Natural killer cell (primary cell): ENCODE measurements around the gene GRHL3. TPM values are rescaled to one million over a fixed set of nuclear protein-coding genes. Genes with fewer than 3 reads are reported as not detected.

Experiments
- ATAC-seq, 3 donors: fragments of 150-1000 bp in 2 of 3; fragments of 200-7000 bp in 1 of 3; cut with Tn5 transposase; 1 replicate in 1 of 3; 2 replicates in 2 of 3; pipeline ENCODE4 v1.10.0; 2021; ENCODE audit warnings: mild to moderate bottlenecking in 2 of 3, moderate library complexity in 2 of 3
- DNase-seq, 2 donors: peaks; one replicate each; pipeline versions ENCODE4 v3.0.0 to v3.0.0-alpha.2; 2013 to 2021; ENCODE audit warnings: mixed read lengths in 1 of 2
- H3K27ac ChIP-seq: one replicate; pipeline ENCODE4 v1.5.1; 2013; ENCODE audit warnings: mild to moderate bottlenecking, low read length
- H3K27me3 ChIP-seq: one replicate; pipeline ENCODE4 v1.6.1; 2013; ENCODE audit warnings: low read length; ENCODE audit not compliant: control insufficient read depth, insufficient read depth
- H3K36me3 ChIP-seq: one replicate; pipeline ENCODE4 v1.6.1; 2013; ENCODE audit warnings: low read length; ENCODE audit not compliant: control insufficient read depth, insufficient read depth
- H3K4me1 ChIP-seq: one replicate; pipeline ENCODE4 v1.6.1; 2013; ENCODE audit warnings: low read length; ENCODE audit not compliant: control insufficient read depth, insufficient read depth
- H3K4me3 ChIP-seq: one replicate; pipeline ENCODE4 v1.5.1; 2013; ENCODE audit warnings: low read length
- H3K9me3 ChIP-seq: one replicate; pipeline ENCODE4 v1.6.1; 2013; ENCODE audit warnings: low read length; ENCODE audit not compliant: control insufficient read depth, insufficient read depth
- H3K27ac Mint-ChIP-seq, 2 donors: one replicate each; pipeline ENCODE4 v1.8.0; 2022; ENCODE audit warnings: mild to moderate bottlenecking in 2 of 2, mixed read lengths in 2 of 2, moderate library complexity in 1 of 2
- H3K27me3 Mint-ChIP-seq, 2 donors: one replicate each; pipeline ENCODE4 v1.8.0; 2022; ENCODE audit warnings: low read depth in 2 of 2, mixed read lengths in 2 of 2
- H3K36me3 Mint-ChIP-seq: one replicate; pipeline ENCODE4 v1.8.0; 2022; ENCODE audit warnings: mixed read lengths
- H3K4me1 Mint-ChIP-seq, 2 donors: one replicate each; pipeline ENCODE4 v1.8.0; 2022; ENCODE audit warnings: mixed read lengths in 2 of 2
- H3K4me3 Mint-ChIP-seq: one replicate; pipeline ENCODE4 v1.8.0; 2022; ENCODE audit warnings: mild to moderate bottlenecking, moderate library complexity, mixed read lengths
- H3K9me3 Mint-ChIP-seq, 2 donors: one replicate each; pipeline ENCODE4 v1.8.0; 2022; ENCODE audit warnings: mixed read lengths in 2 of 2
- CTCF ChIP-seq: fragments of 200-600 bp; IDR thresholded peaks from one replicate; pipeline ENCODE4 v1.8.0; 2022; ENCODE audit warnings: antibody characterized with exemption
- WGBS: methylation state at CpG from one replicate; pipeline ENCODE4 v1.1.7; 2013; ENCODE audit warnings: missing lambda C conversion rate; ENCODE audit not compliant: insufficient coverage; 5-methylcytosine and 5-hydroxymethylcytosine counted together
- intact Hi-C: fragments of 100-400 bp; cut with micrococcal nuclease; formaldehyde crosslinking; loops from one replicate; pipeline ENCODE4 v1.14.2; 2022
- total RNA-seq, 4 donors: library from RNA; stranded (reverse); fragments of 120-200 nt in 1 of 4; gene quantifications; one replicate each; pipeline versions ENCODE4 v1.2.3 to v1.2.4, GENCODE V29; 2013 to 2022

The GRHL3 gene
- total RNA-seq, 3 donors from 2014 or later (not counting 1 experiment from before 2014, with no cell fraction given): not detected

GRCh38 chr1:24309762-24310485 is 9.2 kb upstream of the GRHL3 start:
- H3K9me3 Mint-ChIP-seq: no peaks in the 10 kb centered on the region
- Histone ChIP-seq H3K27ac (no peak overlapping the region), H3K27me3 (peaks cover 8% of the 10 kb centered on the region), H3K4me3 (no peak overlapping the region), H3K9me3 (no peaks in the 10 kb centered on the region), H3K36me3 (no peaks in the 10 kb centered on the region), H3K4me1 (no peaks in the 10 kb centered on the region)
- no peak overlapping the region for H3K4me3 Mint-ChIP-seq
- intact Hi-C loops: no loop called here
- ATAC-seq: no peak
- H3K4me1 Mint-ChIP-seq: no peaks in the 10 kb centered on the region
- no peaks in the 10 kb centered on the region for H3K36me3 Mint-ChIP-seq
- 91% methylated on average over 3 of the region's 4 CpGs for WGBS
- no peak for DNase-seq
- peaks cover 20 to 21% of the 10 kb centered on the region in 2 donors for H3K27me3 Mint-ChIP-seq
- TF ChIP-seq CTCF: no peak
- H3K27ac Mint-ChIP-seq: no peak overlapping the region

GRCh38 chr1:24311234-24311633 is 7.9 kb upstream of the GRHL3 start:
- Mint-ChIP-seq H3K9me3 (no peaks in the 10 kb centered on the region), H3K27me3 (peaks cover 19 to 21% of the 10 kb centered on the region in 2 donors), H3K4me3 (no peak overlapping the region), H3K4me1 (no peaks in the 10 kb centered on the region), H3K27ac (no peak overlapping the region), H3K36me3 (no peaks in the 10 kb centered on the region)
- no peak overlapping the region for H3K27ac ChIP-seq
- no peak for ATAC-seq
- 89% methylated on average over 3 of the region's 3 CpGs for whole genome bisulfite sequencing
- no peaks in the 10 kb centered on the region for H3K4me1 ChIP-seq
- no peak for DNase-seq
- intact Hi-C loops: no loop called here
- TF ChIP-seq CTCF: no peak
- H3K36me3 ChIP-seq: no peaks in the 10 kb centered on the region
- H3K27me3 ChIP-seq: peaks cover 12% of the 10 kb centered on the region
- no peaks in the 10 kb centered on the region for H3K9me3 ChIP-seq
- no peak overlapping the region for H3K4me3 ChIP-seq

- ATAC-seq (no peak), DNase-seq (no peak)
- Mint-ChIP-seq H3K9me3 (no peaks in the 10 kb centered on the region), H3K36me3 (no peaks in the 10 kb centered on the region), H3K4me3 (no peak overlapping the region), H3K27me3 (peaks cover 20 to 24% of the 10 kb centered on the region in 2 donors), H3K4me1 (no peaks in the 10 kb centered on the region), H3K27ac (no peak overlapping the region)
- Histone ChIP-seq H3K9me3 (no peaks in the 10 kb centered on the region), H3K4me3 (no peak overlapping the region), H3K4me1 (no peaks in the 10 kb centered on the region), H3K27me3 (peaks cover 11% of the 10 kb centered on the region), H3K36me3 (no peaks in the 10 kb centered on the region), H3K27ac (no peak overlapping the region)
- intact Hi-C loops: no loop called here
- no peak for TF ChIP-seq CTCF
- WGBS: 100% methylated on average over 1 of the region's 1 CpG
These were observed 7.4 kb upstream of the GRHL3 start for GRCh38 chr1:24311741-24312140.

- WGBS: 90% methylated on average over 5 of the region's 6 CpGs
- DNase-seq: no peak
These were observed 3.8 kb upstream of the GRHL3 start for GRCh38 chr1:24315391-24315790.

More at GRCh38 chr1:24315391-24315790, 3.8 kb upstream of the GRHL3 start:
- H3K9me3 ChIP-seq: no peaks in the 10 kb centered on the region
- H3K4me1 ChIP-seq: peaks cover 16% of the 10 kb centered on the region
- peaks cover 48% of the 10 kb centered on the region for H3K27me3 ChIP-seq
- H3K27ac ChIP-seq: no peak overlapping the region
- Mint-ChIP-seq H3K4me3 (no peak overlapping the region), H3K36me3 (no peaks in the 10 kb centered on the region), H3K4me1 (peaks cover 13 to 19% of the 10 kb centered on the region in 2 donors), H3K9me3 (no peaks in the 10 kb centered on the region), H3K27ac (no peak overlapping the region), H3K27me3 (peaks cover 44 to 52% of the 10 kb centered on the region in 2 donors)
- TF ChIP-seq CTCF: no peak
- H3K4me3 ChIP-seq: no peak overlapping the region
- H3K36me3 ChIP-seq: no peaks in the 10 kb centered on the region
- ATAC-seq: no peak
- intact Hi-C loops: no loop called here
